ENCODE results near the gene SCAMP5.

DNA sequence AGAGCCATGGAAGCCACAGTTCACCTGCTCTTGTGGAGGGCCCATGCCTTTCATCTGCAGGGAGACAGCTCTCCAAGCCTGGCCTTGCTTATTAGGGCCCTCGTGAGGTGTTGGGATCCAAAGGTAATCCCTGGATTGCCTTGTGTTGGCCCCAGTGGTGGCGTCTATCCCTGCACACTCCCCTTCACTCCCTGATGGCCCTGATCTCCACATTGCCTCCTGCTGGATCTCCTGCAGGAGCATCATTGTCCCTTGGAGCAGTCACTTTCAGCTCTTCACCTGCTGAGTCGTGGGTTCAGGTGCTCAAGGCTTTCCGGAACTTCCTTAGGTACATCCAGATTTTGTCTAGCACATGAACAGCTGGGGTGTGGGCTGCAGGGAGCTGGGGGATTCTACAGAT is 35.1 kb downstream of the SCAMP5 start:
- TF ChIP-seq, protein P1, sequence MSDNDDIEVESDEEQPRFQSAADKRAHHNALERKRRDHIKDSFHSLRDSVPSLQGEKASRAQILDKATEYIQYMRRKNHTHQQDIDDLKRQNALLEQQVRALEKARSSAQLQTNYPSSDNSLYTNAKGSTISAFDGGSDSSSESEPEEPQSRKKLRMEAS (IDR thresholded peaks at IDR 0.05) = no peak
- TF ChIP-seq EP300 (IDR thresholded peaks at IDR 0.05; ENCODE audit: borderline replicate concordance) = no peak
- TF ChIP-seq, protein P2, sequence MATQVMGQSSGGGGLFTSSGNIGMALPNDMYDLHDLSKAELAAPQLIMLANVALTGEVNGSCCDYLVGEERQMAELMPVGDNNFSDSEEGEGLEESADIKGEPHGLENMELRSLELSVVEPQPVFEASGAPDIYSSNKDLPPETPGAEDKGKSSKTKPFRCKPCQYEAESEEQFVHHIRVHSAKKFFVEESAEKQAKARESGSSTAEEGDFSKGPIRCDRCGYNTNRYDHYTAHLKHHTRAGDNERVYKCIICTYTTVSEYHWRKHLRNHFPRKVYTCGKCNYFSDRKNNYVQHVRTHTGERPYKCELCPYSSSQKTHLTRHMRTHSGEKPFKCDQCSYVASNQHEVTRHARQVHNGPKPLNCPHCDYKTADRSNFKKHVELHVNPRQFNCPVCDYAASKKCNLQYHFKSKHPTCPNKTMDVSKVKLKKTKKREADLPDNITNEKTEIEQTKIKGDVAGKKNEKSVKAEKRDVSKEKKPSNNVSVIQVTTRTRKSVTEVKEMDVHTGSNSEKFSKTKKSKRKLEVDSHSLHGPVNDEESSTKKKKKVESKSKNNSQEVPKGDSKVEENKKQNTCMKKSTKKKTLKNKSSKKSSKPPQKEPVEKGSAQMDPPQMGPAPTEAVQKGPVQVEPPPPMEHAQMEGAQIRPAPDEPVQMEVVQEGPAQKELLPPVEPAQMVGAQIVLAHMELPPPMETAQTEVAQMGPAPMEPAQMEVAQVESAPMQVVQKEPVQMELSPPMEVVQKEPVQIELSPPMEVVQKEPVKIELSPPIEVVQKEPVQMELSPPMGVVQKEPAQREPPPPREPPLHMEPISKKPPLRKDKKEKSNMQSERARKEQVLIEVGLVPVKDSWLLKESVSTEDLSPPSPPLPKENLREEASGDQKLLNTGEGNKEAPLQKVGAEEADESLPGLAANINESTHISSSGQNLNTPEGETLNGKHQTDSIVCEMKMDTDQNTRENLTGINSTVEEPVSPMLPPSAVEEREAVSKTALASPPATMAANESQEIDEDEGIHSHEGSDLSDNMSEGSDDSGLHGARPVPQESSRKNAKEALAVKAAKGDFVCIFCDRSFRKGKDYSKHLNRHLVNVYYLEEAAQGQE (IDR thresholded peaks at IDR 0.05; ENCODE audit: low read depth) = no peak
- TF ChIP-seq NFIC (IDR thresholded peaks at IDR 0.05) = no peak
- TF ChIP-seq TCF12 (IDR thresholded peaks at IDR 0.05; ENCODE audit: low read depth) = no peak
- TF ChIP-seq ZBTB7A (IDR thresholded peaks at IDR 0.05; ENCODE audit: low read depth) = no peak
- TF ChIP-seq RAD21 (IDR thresholded peaks at IDR 0.05; ENCODE audit: low read depth) = no peak
- no peak for TF ChIP-seq FOXM1 (IDR thresholded peaks at IDR 0.05; ENCODE audit: borderline replicate concordance, low read depth)
- no peak for TF ChIP-seq TAF1 (IDR thresholded peaks at IDR 0.05; ENCODE audit: low read depth)
- no peak for TF ChIP-seq USF1 (IDR thresholded peaks at IDR 0.05)
- no peak for TF ChIP-seq CREB1 (IDR thresholded peaks at IDR 0.05; ENCODE audit: low read depth)
- no peak for TF ChIP-seq TEAD4 (IDR thresholded peaks at IDR 0.05)
- no peak for TF ChIP-seq YY1 (IDR thresholded peaks at IDR 0.05; ENCODE audit: low read depth)

Data from Ishikawa (cell line).